Natural killer cell (primary cell): Measurements from ENCODE around the gene MAP3K15. TPM values are rescaled to one million over a fixed set of nuclear protein-coding genes. Genes with fewer than 3 reads are reported as not detected.
A peak's percentile ranks its signal among the peaks of the same experiment; 100 is the strongest.

Source experiments
- ATAC-seq, 3 donors: fragments of 150-1000 bp in 2 of 3; fragments of 200-7000 bp in 1 of 3; cut with Tn5 transposase; 1 replicate in 1 of 3; 2 replicates in 2 of 3; pipeline ENCODE4 v1.10.0; 2021; ENCODE audit warnings: mild to moderate bottlenecking in 2 of 3, moderate library complexity in 2 of 3
- DNase-seq, 2 donors: peaks; one replicate each; pipeline versions ENCODE4 v3.0.0 to v3.0.0-alpha.2; 2013 to 2021; ENCODE audit warnings: mixed read lengths in 1 of 2
- H3K27ac ChIP-seq: one replicate; pipeline ENCODE4 v1.5.1; 2013; ENCODE audit warnings: mild to moderate bottlenecking, low read length
- H3K27me3 ChIP-seq: one replicate; pipeline ENCODE4 v1.6.1; 2013; ENCODE audit warnings: low read length; ENCODE audit not compliant: control insufficient read depth, insufficient read depth
- H3K36me3 ChIP-seq: one replicate; pipeline ENCODE4 v1.6.1; 2013; ENCODE audit warnings: low read length; ENCODE audit not compliant: control insufficient read depth, insufficient read depth
- H3K4me1 ChIP-seq: one replicate; pipeline ENCODE4 v1.6.1; 2013; ENCODE audit warnings: low read length; ENCODE audit not compliant: control insufficient read depth, insufficient read depth
- H3K4me3 ChIP-seq: one replicate; pipeline ENCODE4 v1.5.1; 2013; ENCODE audit warnings: low read length
- H3K9me3 ChIP-seq: one replicate; pipeline ENCODE4 v1.6.1; 2013; ENCODE audit warnings: low read length; ENCODE audit not compliant: control insufficient read depth, insufficient read depth
- H3K27ac Mint-ChIP-seq, 2 donors: one replicate each; pipeline ENCODE4 v1.8.0; 2022; ENCODE audit warnings: mild to moderate bottlenecking in 2 of 2, mixed read lengths in 2 of 2, moderate library complexity in 1 of 2
- H3K27me3 Mint-ChIP-seq, 2 donors: one replicate each; pipeline ENCODE4 v1.8.0; 2022; ENCODE audit warnings: low read depth in 2 of 2, mixed read lengths in 2 of 2
- H3K36me3 Mint-ChIP-seq: one replicate; pipeline ENCODE4 v1.8.0; 2022; ENCODE audit warnings: mixed read lengths
- H3K4me1 Mint-ChIP-seq, 2 donors: one replicate each; pipeline ENCODE4 v1.8.0; 2022; ENCODE audit warnings: mixed read lengths in 2 of 2
- H3K4me3 Mint-ChIP-seq: one replicate; pipeline ENCODE4 v1.8.0; 2022; ENCODE audit warnings: mild to moderate bottlenecking, moderate library complexity, mixed read lengths
- H3K9me3 Mint-ChIP-seq, 2 donors: one replicate each; pipeline ENCODE4 v1.8.0; 2022; ENCODE audit warnings: mixed read lengths in 2 of 2
- WGBS: methylation state at CpG from one replicate; pipeline ENCODE4 v1.1.7; 2013; ENCODE audit warnings: missing lambda C conversion rate; ENCODE audit not compliant: insufficient coverage; 5-methylcytosine and 5-hydroxymethylcytosine counted together
- intact Hi-C: fragments of 100-400 bp; cut with micrococcal nuclease; formaldehyde crosslinking; loops from one replicate; pipeline ENCODE4 v1.14.2; 2022
- total RNA-seq, 4 donors: library from RNA; stranded (reverse); fragments of 120-200 nt in 1 of 4; gene quantifications; one replicate each; pipeline versions ENCODE4 v1.2.3 to v1.2.4, GENCODE V29; 2013 to 2022
- TF ChIP-seq, protein P1 (sequence below): fragments of 200-600 bp; IDR thresholded peaks from one replicate; pipeline ENCODE4 v1.8.0; 2022; ENCODE audit warnings: antibody characterized with exemption

The MAP3K15 gene
- total RNA-seq, 3 donors from 2014 or later (not counting 1 experiment from before 2014, with no cell fraction given) = 0.18 TPM; not detected in 2

DNA sequence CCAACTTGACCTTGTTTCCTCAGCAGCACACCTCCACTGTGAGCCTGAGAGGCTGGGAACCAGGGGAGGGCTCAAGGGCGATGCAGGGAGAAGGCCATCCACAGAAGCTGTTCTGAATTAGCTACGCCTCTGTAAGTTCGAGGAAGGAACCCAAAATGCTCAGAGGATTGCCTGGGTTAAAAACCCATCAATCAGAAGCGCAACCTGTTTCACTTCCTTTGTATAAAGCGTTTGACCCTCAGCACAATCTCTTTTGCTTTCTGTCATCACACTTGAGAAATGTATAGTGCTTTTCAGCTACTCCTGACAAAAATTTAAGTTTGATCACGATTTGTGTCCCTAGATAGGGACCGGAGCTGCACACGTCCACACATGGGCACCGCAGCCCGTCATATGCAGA is 48.0 kb upstream of the MAP3K15 start:
- ATAC-seq = no peak
- H3K36me3 ChIP-seq = peaks cover 2% of the 10 kb centered on the region
- TF ChIP-seq, protein P1, sequence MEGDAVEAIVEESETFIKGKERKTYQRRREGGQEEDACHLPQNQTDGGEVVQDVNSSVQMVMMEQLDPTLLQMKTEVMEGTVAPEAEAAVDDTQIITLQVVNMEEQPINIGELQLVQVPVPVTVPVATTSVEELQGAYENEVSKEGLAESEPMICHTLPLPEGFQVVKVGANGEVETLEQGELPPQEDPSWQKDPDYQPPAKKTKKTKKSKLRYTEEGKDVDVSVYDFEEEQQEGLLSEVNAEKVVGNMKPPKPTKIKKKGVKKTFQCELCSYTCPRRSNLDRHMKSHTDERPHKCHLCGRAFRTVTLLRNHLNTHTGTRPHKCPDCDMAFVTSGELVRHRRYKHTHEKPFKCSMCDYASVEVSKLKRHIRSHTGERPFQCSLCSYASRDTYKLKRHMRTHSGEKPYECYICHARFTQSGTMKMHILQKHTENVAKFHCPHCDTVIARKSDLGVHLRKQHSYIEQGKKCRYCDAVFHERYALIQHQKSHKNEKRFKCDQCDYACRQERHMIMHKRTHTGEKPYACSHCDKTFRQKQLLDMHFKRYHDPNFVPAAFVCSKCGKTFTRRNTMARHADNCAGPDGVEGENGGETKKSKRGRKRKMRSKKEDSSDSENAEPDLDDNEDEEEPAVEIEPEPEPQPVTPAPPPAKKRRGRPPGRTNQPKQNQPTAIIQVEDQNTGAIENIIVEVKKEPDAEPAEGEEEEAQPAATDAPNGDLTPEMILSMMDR = no peak
- Mint-ChIP-seq H3K36me3 (no peaks in the 10 kb centered on the region), H3K4me1 (peaks cover 0 to 4% of the 10 kb centered on the region in 2 donors), H3K27ac (no peak overlapping the region), H3K9me3 (no peaks in the 10 kb centered on the region), H3K4me3 (no peak overlapping the region), H3K27me3 (no peaks in the 10 kb centered on the region)
- 71% methylated on average over 10 of the region's 10 CpGs for WGBS
- H3K4me1 ChIP-seq = peaks cover 10% of the 10 kb centered on the region
- no peak for DNase-seq
- no peak overlapping the region for H3K27ac ChIP-seq
- no peaks in the 10 kb centered on the region for H3K27me3 ChIP-seq
- no peaks in the 10 kb centered on the region for H3K9me3 ChIP-seq
- intact Hi-C loops = no loop called here
- H3K4me3 ChIP-seq = no peak overlapping the region

DNA sequence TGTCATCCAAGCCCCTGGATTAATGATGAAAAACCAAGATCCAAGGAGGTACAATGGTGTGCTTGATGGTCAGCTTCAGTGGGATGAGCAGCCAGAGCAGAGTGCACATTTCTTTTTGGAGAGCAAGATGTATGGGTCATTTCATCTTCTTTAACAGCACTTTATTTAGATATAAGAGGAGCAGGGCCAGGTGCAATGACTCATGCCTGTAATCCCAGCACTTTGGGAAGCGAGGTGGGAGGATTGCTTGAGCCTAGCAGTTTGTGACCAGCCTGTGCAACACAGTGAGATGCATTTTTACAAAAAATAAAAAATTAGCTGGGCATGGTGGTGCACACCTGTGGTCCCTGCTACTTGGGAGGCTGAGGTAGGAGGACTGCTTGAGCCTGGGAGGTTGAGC is 45.3 kb upstream of the MAP3K15 start:
- WGBS = 100% methylated on average over 1 of the region's 1 CpG
- H3K27ac Mint-ChIP-seq = no peak overlapping the region
- Histone ChIP-seq H3K27me3 (no peaks in the 10 kb centered on the region), H3K36me3 (no peaks in the 10 kb centered on the region), H3K4me1 (no peaks in the 10 kb centered on the region), H3K27ac (no peak overlapping the region), H3K4me3 (no peak overlapping the region), H3K9me3 (no peaks in the 10 kb centered on the region)
- DNase-seq = no peak
- no peak for ATAC-seq
- H3K4me3 Mint-ChIP-seq = no peak overlapping the region
- TF ChIP-seq, protein P1 = no peak
- no peaks in the 10 kb centered on the region for H3K9me3 Mint-ChIP-seq
- H3K36me3 Mint-ChIP-seq = no peaks in the 10 kb centered on the region
- intact Hi-C loops = no loop called here
- no peaks in the 10 kb centered on the region for H3K27me3 Mint-ChIP-seq
- H3K4me1 Mint-ChIP-seq = peaks cover 4% of the 10 kb centered on the region in 2 donors

DNA sequence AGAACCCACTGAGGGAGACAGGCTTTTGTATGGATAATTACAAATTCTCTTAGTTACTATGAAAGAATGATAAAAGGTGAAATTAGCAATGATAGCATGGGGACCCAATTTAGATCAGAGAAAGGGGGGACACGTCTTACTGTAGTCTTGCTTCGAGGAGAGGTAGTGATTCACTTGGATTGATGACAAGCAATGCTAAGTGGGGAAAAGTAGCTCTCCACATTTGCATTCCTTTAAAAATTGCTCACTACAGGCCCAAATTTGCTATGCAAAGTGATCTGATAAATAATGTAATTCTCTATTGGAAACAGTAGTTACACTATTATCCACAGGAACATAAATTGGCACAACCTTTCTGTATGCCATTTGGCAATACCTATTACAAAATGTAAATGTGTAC is 42.5 kb upstream of the MAP3K15 start:
- ATAC-seq (no peak), DNase-seq (no peak)
- H3K27me3 Mint-ChIP-seq = no peaks in the 10 kb centered on the region
- no peak overlapping the region for H3K4me3 Mint-ChIP-seq
- Histone ChIP-seq H3K4me3 (no peak overlapping the region), H3K36me3 (no peaks in the 10 kb centered on the region), H3K27me3 (no peaks in the 10 kb centered on the region), H3K27ac (no peak overlapping the region), H3K9me3 (no peaks in the 10 kb centered on the region), H3K4me1 (no peaks in the 10 kb centered on the region)
- no peak overlapping the region for H3K27ac Mint-ChIP-seq
- no peaks in the 10 kb centered on the region for H3K36me3 Mint-ChIP-seq
- TF ChIP-seq, protein P1 = no peak
- intact Hi-C loops = no loop called here
- 100% methylated on average over 1 of the region's 2 CpGs for WGBS
- peaks cover 0 to 4% of the 10 kb centered on the region in 2 donors for H3K4me1 Mint-ChIP-seq
- H3K9me3 Mint-ChIP-seq = no peaks in the 10 kb centered on the region

- DNase-seq = no peak
- H3K9me3 ChIP-seq = no peaks in the 10 kb centered on the region
- no peaks in the 10 kb centered on the region for H3K27me3 ChIP-seq
- H3K27ac Mint-ChIP-seq = peak overlapping the region in 1 of 2 donors; percentile 65
- H3K36me3 ChIP-seq = no peaks in the 10 kb centered on the region
- H3K27me3 Mint-ChIP-seq = peaks cover 0 to 5% of the 10 kb centered on the region in 2 donors
- TF ChIP-seq, protein P1 = no peak
- H3K9me3 Mint-ChIP-seq = no peaks in the 10 kb centered on the region
- no peak overlapping the region for H3K27ac ChIP-seq
- 97% methylated on average over 2 of the region's 4 CpGs for WGBS
- no peaks in the 10 kb centered on the region for H3K36me3 Mint-ChIP-seq
- no peak overlapping the region for H3K4me3 ChIP-seq
- H3K4me1 Mint-ChIP-seq = peaks cover 5 to 10% of the 10 kb centered on the region in 2 donors
- no peak for ATAC-seq
- no peak overlapping the region for H3K4me3 Mint-ChIP-seq
- H3K4me1 ChIP-seq = no peaks in the 10 kb centered on the region
- intact Hi-C loops = no loop called here
Measured at GRCh38 chrX:19556202-19556601, 40.9 kb upstream of the MAP3K15 start.
